ENCODE measurements around the gene EDIL3.

The EDIL3 gene

DNA sequence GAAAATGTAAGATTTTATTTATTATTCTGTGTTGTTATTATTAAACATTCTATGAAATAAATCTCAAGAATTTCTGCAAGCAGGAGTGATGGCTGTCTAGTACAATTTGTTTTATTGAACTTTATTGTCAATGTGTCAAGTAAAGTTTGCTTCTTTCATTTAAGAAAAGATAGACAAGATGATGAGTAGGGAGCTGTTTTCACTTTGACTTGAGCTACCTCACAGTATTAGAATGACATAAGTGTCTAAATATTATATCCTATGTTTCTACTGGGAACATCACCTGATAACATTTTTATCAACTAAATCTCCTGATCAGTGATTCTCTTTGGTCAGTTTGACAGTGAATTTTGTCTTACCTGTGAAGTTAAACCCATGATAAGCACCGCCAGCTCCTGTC, 12.7 kb upstream of the EDIL3 start:
- H3K9me2 ChIP-seq (replicated peaks; ENCODE audit: insufficient read depth, low read length): no peaks in the 10 kb centered on the region
- no peak overlapping the region for H3K9ac ChIP-seq (ENCODE audit: low read length)
- H3K9me3 ChIP-seq (replicated peaks; ENCODE audit: insufficient read depth, low read length): no peaks in the 10 kb centered on the region
- no peaks in the 10 kb centered on the region for H3K79me2 ChIP-seq (ENCODE audit: low read length)
- no peak for TF ChIP-seq EZH2phosphoT487 (IDR thresholded peaks at IDR 0.05; ENCODE audit: low read length)
- TF ChIP-seq EZH2 (optimal IDR thresholded peaks at IDR 0.05; ENCODE audit: low read depth, low read length): no peak
- TF ChIP-seq CTCF (IDR thresholded peaks at IDR 0.05; ENCODE audit: low read length): no peak
- no peak overlapping the region for H3K4me2 ChIP-seq (ENCODE audit: low read depth, low read length)
- H3K36me3 ChIP-seq (replicated peaks; ENCODE audit: insufficient read depth, low read length): no peaks in the 10 kb centered on the region
- H3K27ac ChIP-seq (ENCODE audit: low read length): no peak overlapping the region
- H3K27me3 ChIP-seq (replicated peaks; ENCODE audit: insufficient read depth, low read length): no peaks in the 10 kb centered on the region
- no peaks in the 10 kb centered on the region for H4K20me1 ChIP-seq (ENCODE audit: insufficient read depth, low read length)
- H2AFZ ChIP-seq (ENCODE audit: low read length): no peak overlapping the region
- no peak for DNase-seq
- no peak overlapping the region for H3K4me3 ChIP-seq (ENCODE audit: low read length)
- no peaks in the 10 kb centered on the region for H3F3A ChIP-seq (ENCODE audit: insufficient read depth, low read length)
- H3K4me1 ChIP-seq (ENCODE audit: low read length): no peaks in the 10 kb centered on the region

DNA sequence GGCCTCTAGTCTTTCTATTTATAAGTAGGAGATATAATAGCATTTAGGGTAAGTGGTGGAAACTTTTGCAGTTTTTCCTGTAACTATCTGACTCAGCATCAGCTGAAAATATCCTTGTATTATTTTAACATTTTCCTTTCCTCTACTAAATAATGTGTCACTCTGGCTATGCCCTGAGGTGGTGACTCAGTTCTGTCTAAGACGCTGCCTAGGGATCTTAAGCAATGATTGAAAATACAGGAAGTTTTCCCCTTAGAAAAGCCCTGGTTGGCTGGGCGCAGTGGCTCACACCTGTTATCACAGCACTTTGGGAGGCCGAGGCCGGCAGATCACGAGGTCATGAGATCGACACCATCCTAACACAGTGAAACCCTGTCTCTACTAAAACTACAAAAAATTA, 9.3 kb upstream of the EDIL3 start:
- no peak overlapping the region for H3K4me3 ChIP-seq (ENCODE audit: low read length)
- no peak overlapping the region for H3K4me2 ChIP-seq (ENCODE audit: low read depth, low read length)
- no peak overlapping the region for H2AFZ ChIP-seq (ENCODE audit: low read length)
- no peaks in the 10 kb centered on the region for H3K4me1 ChIP-seq (ENCODE audit: low read length)
- H3K27ac ChIP-seq (ENCODE audit: low read length): no peak overlapping the region
- DNase-seq: no peak
- no peak for TF ChIP-seq EZH2 (optimal IDR thresholded peaks at IDR 0.05; ENCODE audit: low read depth, low read length)
- TF ChIP-seq CTCF (IDR thresholded peaks at IDR 0.05; ENCODE audit: low read length): no peak
- no peak for TF ChIP-seq EZH2phosphoT487 (IDR thresholded peaks at IDR 0.05; ENCODE audit: low read length)
- H3K27me3 ChIP-seq (replicated peaks; ENCODE audit: insufficient read depth, low read length): no peaks in the 10 kb centered on the region
- H3K9ac ChIP-seq (ENCODE audit: low read length): no peak overlapping the region
- no peaks in the 10 kb centered on the region for H4K20me1 ChIP-seq (ENCODE audit: insufficient read depth, low read length)
- no peaks in the 10 kb centered on the region for H3K79me2 ChIP-seq (ENCODE audit: low read length)
- no peaks in the 10 kb centered on the region for H3K9me3 ChIP-seq (replicated peaks; ENCODE audit: insufficient read depth, low read length)
- H3K36me3 ChIP-seq (replicated peaks; ENCODE audit: insufficient read depth, low read length): no peaks in the 10 kb centered on the region
- H3F3A ChIP-seq (ENCODE audit: insufficient read depth, low read length): no peaks in the 10 kb centered on the region
- H3K9me2 ChIP-seq (replicated peaks; ENCODE audit: insufficient read depth, low read length): no peaks in the 10 kb centered on the region

GRCh38 chr5:84392836-84393235, 8.2 kb upstream of the EDIL3 start:
- Histone ChIP-seq H3K4me3 (ENCODE audit: low read length) (no peak overlapping the region), H3K9ac (ENCODE audit: low read length) (no peak overlapping the region), H3K27ac (ENCODE audit: low read length) (no peak overlapping the region), H3K27me3 (replicated peaks; ENCODE audit: insufficient read depth, low read length) (no peaks in the 10 kb centered on the region), H2AFZ (ENCODE audit: low read length) (no peak overlapping the region), H3K9me2 (replicated peaks; ENCODE audit: insufficient read depth, low read length) (no peaks in the 10 kb centered on the region), H3K36me3 (replicated peaks; ENCODE audit: insufficient read depth, low read length) (no peaks in the 10 kb centered on the region), H3K4me2 (ENCODE audit: low read depth, low read length) (no peak overlapping the region), H3K79me2 (ENCODE audit: low read length) (no peaks in the 10 kb centered on the region), H4K20me1 (ENCODE audit: insufficient read depth, low read length) (no peaks in the 10 kb centered on the region), H3K9me3 (replicated peaks; ENCODE audit: insufficient read depth, low read length) (no peaks in the 10 kb centered on the region), H3K4me1 (ENCODE audit: low read length) (no peaks in the 10 kb centered on the region), H3F3A (ENCODE audit: insufficient read depth, low read length) (no peaks in the 10 kb centered on the region)
- no peak for DNase-seq
- no peak for TF ChIP-seq CTCF (IDR thresholded peaks at IDR 0.05; ENCODE audit: low read length)
- TF ChIP-seq EZH2 (optimal IDR thresholded peaks at IDR 0.05; ENCODE audit: low read depth, low read length): no peak
- no peak for TF ChIP-seq EZH2phosphoT487 (IDR thresholded peaks at IDR 0.05; ENCODE audit: low read length)
